GM12891 (cell line): Measurements from ENCODE around the gene SRP54.
A peak's percentile ranks its signal among the peaks of the same experiment; 100 is the strongest.
"Not testable (repeated sequence)": the region's sequence is repeated elsewhere in the genome, so short reads cannot be mapped to it uniquely, and the experiment has no call there.

Experiments used
- DNase-seq: peaks from one replicate; pipeline ENCODE4 v3.0.0; 2011; ENCODE audit warnings: low spot score; ENCODE audit not compliant: insufficient read length
- FAIRE-seq: peaks from 2 replicates; lab custom pipeline; 2011; peaks lifted over from hg19 to GRCh38; lab: Jason Lieb, UNC
- PAX5 ChIP-seq: IDR thresholded peaks from 2 replicates; pipeline ENCODE4 v1.6.1; 2011; ENCODE audit warnings: low read length, moderate library complexity, mild to moderate bottlenecking; ENCODE audit not compliant: insufficient read depth, severe bottlenecking
- POLR2A ChIP-seq: IDR thresholded peaks from 2 replicates; pipeline ENCODE4 v1.6.1; 2011; ENCODE audit warnings: low read depth, low read length, control low read depth
- POLR2AphosphoS5 ChIP-seq: IDR thresholded peaks from 2 replicates; pipeline ENCODE4 v1.6.1; 2011; ENCODE audit warnings: low read depth, low read length, control low read depth
- POU2F2 ChIP-seq: IDR thresholded peaks from 2 replicates; pipeline ENCODE4 v1.6.1; 2011; ENCODE audit warnings: low read depth, mild to moderate bottlenecking, control low read depth, low read length, moderate library complexity
- SPI1 ChIP-seq: IDR thresholded peaks from 2 replicates; pipeline ENCODE4 v1.6.1; 2011; ENCODE audit warnings: low read depth, low read length, control low read depth
- TAF1 ChIP-seq: IDR thresholded peaks from 2 replicates; pipeline ENCODE4 v1.6.1; 2011; ENCODE audit warnings: low read depth, low read length, control low read depth

The SRP54 gene

DNA sequence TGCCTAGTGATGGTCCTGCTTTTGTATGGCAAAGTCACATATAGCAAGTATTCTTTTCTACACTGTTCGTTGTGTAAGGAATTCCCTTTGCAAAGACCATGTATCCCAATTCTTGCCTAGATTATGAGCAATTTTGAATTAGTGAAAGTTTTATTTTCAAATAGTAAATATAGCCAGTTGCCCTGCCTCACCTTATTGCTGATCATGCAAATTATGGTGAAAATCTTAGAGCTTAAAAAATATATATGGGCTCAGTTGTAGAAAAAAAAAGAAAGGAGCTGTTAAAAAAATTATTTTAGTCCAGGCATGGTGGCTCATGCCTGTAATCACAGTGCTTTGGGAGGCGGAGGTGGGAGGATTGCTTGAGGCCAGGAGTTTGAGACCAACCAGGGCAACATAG lies 18.8 kb downstream of the SRP54 start:
- FAIRE-seq = no peak
- DNase-seq = no peak
- TF ChIP-seq PAX5 (no peak), POU2F2 (no peak), SPI1 (no peak), POLR2AphosphoS5 (no peak), TAF1 (no peak), POLR2A (no peak)

DNA sequence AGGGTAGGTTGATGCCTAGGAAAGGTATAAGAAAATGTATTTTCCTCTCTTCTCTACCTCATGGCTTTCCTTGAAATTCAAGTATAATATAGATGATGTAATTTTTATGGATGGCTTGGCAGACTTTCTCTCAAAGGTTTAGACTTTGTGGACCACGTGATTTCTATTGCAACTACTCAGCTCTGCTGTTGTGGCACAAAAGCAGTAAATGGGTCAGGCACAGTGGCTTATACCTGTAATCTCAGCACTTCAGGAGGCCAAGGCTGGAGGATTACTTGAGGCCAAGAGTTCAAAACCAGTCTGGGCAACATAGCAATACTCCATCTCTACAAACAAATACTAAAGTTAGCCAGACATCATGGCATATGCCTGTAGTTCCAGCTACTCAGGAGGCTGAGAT lies 22.0 kb downstream of the SRP54 start:
- DNase-seq (no peak), FAIRE-seq (peak; percentile 5)
- TF ChIP-seq SPI1 (no peak), POLR2A (no peak), POU2F2 (no peak), POLR2AphosphoS5 (no peak)

GRCh38 chr14:35016568-35016967 lies 33.8 kb downstream of the SRP54 start:
- FAIRE-seq (no peak), DNase-seq (no peak)
- TF ChIP-seq SPI1 (no peak), POU2F2 (no peak), PAX5 (no peak), TAF1 (no peak), POLR2AphosphoS5 (no peak), POLR2A (no peak)

DNA sequence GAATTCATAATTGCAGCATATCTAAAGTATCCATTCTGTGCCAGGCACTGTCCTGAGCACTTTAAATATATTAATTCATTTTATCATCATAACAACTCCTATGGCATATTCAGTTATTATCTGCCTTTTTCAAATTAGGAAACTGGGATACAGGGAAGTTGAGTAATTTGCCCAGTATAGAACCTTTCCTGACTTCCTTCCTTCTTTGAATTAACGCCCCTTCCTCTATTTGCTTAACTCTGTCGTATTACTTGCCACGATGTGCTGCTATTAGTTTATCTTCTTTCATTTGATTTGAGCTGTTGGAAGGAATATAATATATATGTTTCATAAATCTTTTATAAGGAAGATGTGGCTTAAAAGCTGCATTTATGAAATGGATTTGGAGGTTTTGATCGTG lies 37.9 kb downstream of the SRP54 start:
- FAIRE-seq (no peak), DNase-seq (no peak)
- no peak for TF ChIP-seq SPI1
- no peak for TF ChIP-seq POU2F2
- no peak for TF ChIP-seq POLR2AphosphoS5
- TF ChIP-seq PAX5 = no peak
- no peak for TF ChIP-seq POLR2A
- TF ChIP-seq TAF1 = no peak

- no peak for FAIRE-seq
- DNase-seq = no peak
- TF ChIP-seq PAX5 = no peak
- TF ChIP-seq SPI1 = no peak
These were observed 45.6 kb downstream of the SRP54 start for GRCh38 chr14:35028435-35028834.

DNA sequence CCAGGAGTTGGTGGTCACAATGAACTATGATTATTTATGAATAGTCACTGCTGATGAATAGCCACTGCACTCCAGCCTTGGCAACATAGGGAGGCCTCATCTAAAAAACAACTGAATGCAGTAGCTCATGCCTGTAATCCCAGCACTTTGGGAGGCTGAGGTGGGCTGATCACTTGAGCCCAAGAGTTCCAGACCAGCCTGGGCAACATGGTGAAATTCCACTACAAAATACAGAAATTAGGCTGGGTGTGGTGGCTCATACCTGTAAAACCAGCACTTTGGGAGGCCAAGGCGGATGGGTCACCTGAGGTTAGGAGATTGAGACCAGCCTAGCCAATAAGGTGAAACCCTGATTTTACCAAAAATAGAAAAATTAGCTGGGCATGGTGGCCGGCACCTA lies 49.8 kb downstream of the SRP54 start:
- DNase-seq (no peak), FAIRE-seq (no peak)
- TF ChIP-seq POLR2A (no peak), POLR2AphosphoS5 (no peak), TAF1 (no peak), PAX5 (no peak), SPI1 (no peak)

- FAIRE-seq (no peak), DNase-seq (no peak)
- TF ChIP-seq PAX5 (no peak), POLR2A (no peak), TAF1 (no peak), POLR2AphosphoS5 (no peak), SPI1 (no peak), POU2F2 (no peak)
These were observed 51.6 kb downstream of the SRP54 start for GRCh38 chr14:35034440-35034833.

DNA sequence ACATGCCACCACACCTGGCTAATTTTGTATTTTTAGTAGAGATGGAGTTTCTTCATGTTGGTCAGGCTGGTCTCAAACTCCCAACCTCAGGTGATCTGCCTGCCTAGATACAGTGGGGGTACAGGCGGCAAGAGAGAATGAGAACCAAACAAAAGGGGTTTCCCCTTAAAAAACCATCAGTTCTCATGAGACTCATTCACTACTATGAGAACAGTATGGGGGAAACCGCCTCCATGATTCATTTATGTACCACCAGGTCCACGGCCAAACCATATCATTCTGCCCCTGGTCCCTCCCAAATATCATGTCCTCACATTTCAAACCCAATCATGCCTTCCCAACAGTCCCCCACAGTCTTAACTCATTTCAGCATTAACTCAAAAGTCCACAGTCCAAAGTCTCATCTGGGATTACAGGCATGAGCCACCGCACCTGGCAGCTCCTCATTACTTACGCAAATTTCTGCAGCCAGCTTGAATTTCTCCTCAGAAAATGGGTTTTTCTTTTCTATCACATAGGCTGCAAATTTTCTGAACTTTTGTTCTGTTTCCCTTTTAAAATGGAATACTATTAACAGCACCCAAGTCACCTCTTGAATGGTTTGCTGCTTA lies 52.3 kb downstream of the SRP54 start:
- not testable (repeated sequence) for FAIRE-seq, DNase-seq

DNA sequence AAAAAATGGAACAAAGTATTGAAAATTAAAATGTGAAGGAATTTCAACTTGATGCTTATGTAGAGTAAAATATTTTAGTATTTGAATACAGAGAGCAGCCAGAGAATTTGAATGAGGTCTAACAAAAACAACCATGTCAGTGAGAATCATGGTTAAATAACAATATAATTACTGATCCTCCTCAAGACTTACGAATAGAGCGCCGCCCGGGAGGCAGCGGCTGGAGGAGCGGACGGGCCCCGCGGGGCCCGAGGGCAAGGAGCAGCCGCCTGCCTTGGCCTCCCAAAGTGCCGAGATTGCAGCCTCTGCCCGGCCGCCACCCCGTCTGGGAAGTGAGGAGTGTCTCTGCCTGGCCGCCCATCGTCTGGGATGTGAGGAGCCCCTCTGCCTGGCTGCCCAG lies 55.5 kb downstream of the SRP54 start:
- DNase-seq, FAIRE-seq: not testable (repeated sequence)

DNA sequence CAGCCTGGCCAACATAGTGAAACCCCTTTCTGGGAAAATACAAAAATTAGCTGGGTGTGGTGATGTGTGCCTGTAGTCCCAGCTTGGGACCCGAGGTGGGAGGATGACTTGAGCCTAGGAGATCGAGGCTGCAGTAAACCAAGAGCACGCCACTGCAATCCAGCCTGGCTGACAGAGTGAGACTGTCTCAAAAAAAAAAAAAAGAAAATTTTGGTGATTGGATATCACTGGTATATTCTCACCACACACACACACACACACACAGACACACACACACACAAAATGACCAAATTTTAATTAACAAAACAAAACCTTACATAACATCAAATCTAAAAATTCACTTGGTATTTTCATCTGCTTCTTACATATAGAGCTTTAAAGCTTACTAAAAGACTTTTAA lies 59.8 kb downstream of the SRP54 start:
- no peak for DNase-seq
- FAIRE-seq = no peak
- no peak for TF ChIP-seq POLR2AphosphoS5
- TF ChIP-seq POU2F2 = no peak
- no peak for TF ChIP-seq TAF1
- no peak for TF ChIP-seq POLR2A
- TF ChIP-seq SPI1 = no peak
- no peak for TF ChIP-seq PAX5

DNA sequence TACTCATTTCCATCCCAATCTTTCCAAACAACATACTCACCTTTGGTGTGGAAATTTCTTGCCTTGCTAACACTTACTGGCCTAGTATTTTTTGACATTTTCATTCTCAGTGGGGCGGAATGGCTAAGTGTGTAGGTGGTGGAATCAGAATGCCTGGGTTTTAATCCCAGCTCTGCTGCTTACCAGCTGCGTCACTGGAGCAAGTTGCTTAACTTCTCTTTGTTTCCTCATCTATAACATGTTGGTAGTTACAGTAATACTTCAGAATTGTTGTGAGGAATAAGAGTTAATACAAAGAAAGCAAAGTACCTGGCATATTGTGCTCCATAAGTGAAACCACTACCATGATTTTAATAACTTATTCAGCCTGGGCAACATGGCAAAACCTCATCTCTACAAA lies 60.3 kb downstream of the SRP54 start:
- TF ChIP-seq PAX5 = no peak
- no peak for TF ChIP-seq POLR2AphosphoS5
- no peak for TF ChIP-seq POU2F2
- TF ChIP-seq POLR2A = no peak
- no peak for TF ChIP-seq SPI1
- TF ChIP-seq TAF1 = no peak
- DNase-seq (no peak), FAIRE-seq (no peak)
